Activated CD8-positive, alpha-beta memory T cell treated with anti-CD3 and anti-CD28 coated beads for 48 hours (primary cell): ENCODE data around the gene FAF1.

ENCODE experiments used
- DNase-seq, 3 experiments: peaks; one replicate each; pipeline ENCODE4 v3.0.0-alpha.2; 2020; ENCODE audit warnings: low read depth in 2 of 3, low spot score in 2 of 3

Gene FAF1

DNA sequence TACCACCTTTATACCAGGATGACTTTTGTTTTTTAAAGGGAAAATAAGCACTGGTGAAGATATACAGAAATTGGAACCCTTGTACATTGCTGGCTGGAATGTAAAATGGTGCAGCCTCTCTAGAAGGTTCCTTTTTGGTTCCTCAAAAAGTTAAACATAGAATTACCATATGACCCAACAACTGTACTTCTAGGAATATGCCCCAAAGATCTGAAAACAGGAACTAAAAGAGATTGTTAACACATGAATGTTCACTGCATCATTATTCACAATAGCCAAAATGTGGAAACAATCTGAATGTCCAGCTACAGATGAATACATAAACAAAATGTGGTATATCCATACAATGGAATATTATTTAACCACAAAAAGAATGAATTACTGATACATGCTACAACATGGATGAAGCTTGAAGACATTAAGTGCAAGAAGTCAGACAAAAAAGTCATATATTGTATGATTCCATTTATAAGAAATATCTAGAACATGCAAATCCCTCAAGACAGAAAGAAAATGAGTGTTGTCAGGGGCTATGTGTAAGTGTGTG lies 452.0 kb downstream of the FAF1 start:
- DNase-seq: no peak

DNA sequence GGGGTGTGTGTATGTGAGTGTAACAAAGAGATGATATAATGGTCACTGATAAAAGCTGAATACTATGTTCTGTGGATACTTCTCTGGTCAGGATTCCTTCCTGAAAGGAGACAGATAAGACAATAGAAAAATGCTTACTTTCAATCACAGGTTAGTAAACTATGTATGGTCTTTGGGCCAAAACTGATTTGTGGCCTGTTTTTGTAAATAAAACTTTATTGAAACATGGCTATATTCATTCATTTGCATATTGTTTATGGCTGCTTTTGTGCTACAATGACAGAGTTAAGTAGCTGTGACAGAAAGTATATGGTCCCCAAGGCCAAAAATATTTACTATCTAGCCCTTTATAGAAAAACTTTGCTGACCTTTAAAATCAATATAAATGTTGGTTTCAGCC lies 454.6 kb downstream of the FAF1 start:
- DNase-seq: no peak

DNA sequence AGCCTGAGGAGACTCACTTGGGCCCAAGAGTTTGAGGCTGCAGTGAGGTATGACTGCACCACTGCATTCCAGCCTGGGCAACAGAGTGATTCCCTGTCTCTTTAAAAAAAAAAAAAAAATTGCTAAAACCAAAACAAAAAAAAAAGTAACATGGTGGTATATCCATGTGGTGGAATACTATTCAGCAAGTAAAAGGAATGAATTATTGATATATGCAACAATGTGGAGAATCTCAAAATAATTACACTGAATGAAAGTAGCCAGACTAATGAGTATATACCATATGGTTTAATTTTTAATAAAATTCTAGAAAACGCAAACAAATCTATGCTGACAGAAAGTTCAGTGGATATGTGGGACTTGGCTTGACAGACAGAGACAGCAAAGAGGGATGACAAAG lies 456.6 kb downstream of the FAF1 start:
- no peak for DNase-seq

DNA sequence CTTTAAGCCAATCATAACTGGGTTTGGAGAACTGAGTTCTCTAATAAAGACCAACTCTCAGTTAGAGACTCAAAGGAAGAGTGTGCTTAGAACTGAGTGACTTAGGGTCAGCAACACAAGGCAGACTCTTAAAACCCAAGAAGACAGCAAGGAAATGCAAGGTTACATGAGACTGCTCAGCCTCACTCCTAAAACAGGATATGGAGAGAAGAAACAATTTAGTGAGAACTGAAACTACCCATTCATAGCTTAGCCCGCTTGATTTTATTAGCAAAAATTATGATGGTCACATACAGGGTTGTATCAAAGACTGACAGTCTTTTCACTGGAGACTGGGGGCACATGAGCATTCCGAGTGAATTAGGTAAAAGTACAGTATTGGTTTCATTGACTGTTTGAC lies 457.9 kb downstream of the FAF1 start:
- no peak for DNase-seq

DNA sequence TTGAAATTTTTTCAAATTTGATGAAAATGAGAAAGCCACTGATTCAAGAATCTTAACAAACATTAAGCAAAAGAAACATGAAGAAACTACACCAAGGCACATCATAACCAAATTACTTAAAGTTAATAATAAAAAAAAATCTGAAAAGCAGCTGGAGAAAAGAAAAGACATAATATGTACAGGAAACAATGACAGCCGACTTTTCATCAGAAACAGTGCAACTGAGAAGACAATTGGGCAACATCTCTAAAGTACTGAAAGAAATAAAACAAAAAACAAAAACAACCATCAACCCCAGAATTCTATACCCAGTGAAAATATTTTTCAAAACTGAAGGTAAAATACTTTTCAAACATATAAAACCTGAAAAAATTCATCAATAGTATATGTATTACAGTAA lies 463.1 kb downstream of the FAF1 start:
- DNase-seq: no peak

DNA sequence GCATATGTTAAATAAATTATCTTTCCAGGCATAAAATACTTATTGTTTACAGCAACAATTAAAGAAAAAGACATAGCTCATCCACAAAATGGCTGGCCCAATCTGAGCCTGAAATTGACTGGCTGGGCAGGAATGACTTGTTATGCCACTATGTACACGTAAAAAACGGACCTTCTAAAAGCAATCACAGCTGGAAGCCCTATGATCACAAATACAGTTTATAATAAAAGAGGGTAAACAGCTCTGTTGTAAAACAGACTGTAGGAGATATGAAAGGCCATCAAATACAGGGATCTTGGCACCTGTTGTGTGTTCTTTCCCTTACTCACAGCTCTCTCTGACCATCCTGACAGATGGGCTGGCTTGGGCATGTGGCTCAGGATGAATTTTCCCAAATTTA lies 466.4 kb downstream of the FAF1 start:
- no peak for DNase-seq

DNA sequence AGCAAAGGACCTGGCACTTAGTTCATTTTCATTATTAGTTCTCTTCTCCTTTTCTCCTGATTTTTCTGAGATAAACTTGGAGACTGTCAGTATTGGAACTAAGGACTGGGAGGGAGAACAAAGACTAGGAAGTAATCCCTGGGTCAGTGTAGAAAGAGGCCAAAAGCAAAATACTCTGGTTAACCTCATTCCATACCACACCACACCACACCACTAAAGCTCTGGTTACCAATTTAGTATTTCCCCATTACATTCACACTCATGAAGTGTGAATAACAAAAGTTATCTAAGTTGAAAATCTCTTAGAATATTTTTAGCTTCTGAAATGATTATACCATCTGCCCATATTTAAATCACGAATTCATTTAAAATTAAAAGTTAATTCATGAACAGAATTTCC lies 467.9 kb downstream of the FAF1 start:
- no peak for DNase-seq

DNA sequence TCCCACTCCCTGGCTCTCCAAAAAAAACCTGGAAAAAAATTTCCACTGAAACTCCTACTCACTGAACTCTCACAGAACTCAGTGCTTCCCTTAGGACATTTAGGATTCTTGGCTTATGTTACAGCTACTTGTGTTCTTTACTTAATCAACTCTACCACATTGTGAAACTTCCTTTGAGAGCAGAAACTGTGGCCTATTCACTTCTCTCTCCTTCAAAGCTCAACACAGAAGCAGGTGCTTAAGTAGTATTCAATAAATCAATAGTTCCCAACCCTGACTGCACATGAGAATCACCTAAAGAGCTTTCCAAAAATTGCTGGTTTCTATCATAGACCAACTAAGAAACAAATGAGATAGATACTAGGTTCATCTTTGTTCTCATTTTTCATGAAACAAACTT lies 468.9 kb downstream of the FAF1 start:
- DNase-seq: no peak

DNA sequence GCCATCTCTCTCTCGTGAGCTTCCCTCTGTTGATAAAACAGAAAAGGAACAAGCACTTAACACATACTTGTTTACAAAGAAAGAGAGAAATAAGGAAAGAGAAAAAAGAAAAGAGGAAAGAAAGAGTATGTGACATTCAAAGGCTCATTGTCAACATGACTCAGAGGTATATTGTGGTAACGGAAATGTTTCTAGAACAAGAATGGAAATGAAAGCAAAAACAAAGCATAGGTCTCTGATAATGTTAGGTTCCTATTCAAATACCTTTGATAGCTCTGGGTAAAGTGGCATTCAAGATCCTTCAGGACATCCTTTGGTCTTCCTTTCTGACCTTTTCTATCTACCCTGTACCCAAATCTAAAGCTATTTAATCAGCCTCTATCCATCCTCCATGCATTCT lies 469.4 kb downstream of the FAF1 start:
- no peak for DNase-seq

DNA sequence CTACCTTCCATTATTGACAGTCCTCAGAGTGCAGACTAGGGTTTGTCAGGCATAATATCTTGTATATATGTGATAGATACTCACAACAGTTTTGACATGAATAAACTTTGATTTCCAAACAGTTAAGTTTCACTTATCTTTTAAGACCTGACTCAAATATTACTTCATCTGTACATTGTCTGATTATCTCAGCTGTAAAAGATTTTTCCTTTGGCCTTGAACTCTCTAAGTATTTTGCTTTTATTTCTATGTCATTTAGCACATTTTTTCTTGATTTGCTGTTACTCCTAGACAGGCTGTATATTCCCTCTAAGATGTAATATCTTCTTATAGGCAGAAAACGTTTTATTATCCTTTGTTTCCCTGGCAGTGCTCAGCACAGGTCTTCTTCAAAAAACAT lies 471.2 kb downstream of the FAF1 start:
- no peak for DNase-seq

DNA sequence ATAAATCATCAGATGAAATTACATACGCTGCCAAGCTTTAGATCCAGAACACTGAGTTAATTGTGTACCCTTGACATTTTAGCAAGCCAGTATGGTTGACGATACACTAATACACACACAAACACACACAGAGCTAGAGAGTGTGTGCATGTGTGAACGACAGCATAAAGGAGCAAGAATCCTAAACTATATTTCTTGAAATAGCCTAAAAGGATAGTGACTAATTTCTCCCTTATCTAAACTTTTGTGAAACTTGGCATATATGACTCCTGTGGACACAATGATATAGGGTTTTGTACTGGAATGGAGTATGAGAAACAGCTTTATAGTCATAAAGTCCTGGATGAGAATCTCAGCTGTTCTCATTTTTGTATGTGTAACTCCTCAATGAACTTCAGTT lies 471.7 kb downstream of the FAF1 start:
- no peak for DNase-seq

DNA sequence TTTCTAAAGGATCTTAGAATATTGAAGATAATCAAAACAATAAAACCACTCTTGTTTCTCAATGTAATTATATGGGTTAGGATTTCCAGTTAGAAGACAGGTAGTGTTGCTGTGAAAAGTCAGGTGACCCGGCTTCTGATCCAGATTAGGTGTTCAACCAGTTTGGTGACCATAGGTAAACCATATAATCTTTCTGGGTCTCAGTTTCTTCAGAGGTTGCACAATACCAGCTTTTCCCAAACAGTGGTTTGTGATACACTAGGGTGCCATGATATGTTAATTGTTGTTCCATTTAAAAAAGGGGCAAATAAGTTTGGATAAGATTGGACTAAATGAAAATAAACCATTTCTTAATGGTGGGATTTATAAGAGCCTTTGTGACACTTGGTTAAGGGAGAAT lies 472.3 kb downstream of the FAF1 start:
- DNase-seq: no peak

DNA sequence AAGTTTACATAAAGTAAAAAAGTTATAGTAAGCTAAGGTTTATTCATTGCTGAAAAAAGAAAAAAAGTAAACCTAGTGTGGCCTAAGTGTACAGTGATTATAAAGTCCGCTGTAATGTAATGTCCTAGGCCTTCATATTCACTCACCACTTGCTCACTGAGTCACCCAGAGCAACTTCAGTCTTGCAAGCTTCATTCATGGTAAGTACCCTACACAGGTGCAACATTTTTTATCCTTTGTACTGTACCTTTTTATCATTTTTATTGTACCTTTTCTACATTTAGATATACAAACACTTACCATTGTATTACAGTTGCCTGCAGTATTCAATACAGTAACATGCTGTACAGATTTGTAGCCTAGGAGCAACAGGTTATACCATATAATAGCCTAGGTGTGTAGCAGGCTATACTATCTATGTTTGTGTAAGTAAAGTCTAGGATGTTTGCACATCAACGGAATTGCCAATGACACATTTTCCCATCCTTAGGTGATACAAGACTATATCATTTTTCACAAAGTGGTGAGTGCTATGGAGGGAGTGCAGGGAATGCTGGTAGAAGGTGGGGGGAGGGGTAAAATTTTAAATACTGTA lies 478.8 kb downstream of the FAF1 start:
- no peak for DNase-seq

DNA sequence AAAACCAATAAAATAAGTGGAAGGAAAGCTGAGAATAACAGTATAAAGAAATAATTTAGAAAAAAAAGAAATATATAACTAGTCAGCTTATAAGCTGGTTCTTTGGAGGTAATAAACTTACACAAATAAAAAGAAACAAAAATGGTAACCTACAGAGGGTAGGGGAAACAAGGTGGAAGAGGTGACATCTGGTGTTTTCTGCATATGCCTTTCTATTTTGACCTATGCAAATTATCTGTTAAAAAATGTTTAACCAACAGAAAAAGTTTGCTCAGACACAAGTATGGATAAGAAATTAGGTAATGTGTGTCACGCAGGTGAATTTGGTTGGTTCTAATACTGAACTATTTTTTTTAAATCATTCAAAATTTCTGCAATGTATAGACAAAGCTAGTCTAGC lies 483.3 kb downstream of the FAF1 start:
- DNase-seq: no peak

DNA sequence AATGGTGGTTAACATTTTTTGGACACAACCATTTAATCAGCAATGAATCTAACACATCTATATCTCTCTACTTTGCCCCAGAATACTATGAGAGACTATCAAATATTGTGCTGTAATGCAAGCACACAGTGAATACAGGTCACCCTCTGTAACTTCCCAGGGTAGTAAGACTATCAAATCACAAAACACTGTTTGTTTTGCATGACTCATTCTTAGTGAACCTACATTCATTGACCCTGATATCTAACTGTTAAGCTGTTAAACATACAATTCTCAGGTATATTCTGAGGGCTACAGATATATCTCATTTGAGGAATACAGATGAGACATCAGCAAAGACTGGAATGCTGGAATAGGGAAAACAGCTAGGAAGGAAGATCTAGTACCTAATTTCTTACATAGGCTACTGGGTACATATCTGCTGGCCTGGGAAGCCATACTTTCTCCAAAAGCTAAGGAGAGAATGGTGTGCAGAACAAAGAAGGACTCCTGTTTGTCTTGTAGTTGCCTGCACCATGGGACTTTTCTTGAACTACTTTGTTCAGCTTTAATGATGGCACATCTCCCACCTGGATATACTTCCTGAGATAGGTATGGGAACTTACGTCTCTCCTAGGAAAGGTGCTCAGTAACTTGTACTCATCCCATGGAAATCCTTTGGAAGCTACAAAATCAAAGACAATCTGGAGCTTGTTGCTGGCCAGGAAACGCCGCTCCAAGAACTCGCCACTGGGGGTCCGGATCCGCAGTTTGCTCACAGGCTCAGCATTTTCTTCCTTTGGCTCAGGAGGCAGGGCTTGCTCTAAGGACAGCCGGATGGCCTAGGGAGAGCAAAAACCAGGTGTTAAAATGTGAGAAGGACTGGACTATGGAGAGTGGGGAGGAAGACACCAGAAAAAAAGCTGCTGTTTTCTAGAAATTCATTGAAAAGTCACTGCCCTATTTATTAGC lies 484.9 kb downstream of the FAF1 start:
- DNase-seq: no peak

DNA sequence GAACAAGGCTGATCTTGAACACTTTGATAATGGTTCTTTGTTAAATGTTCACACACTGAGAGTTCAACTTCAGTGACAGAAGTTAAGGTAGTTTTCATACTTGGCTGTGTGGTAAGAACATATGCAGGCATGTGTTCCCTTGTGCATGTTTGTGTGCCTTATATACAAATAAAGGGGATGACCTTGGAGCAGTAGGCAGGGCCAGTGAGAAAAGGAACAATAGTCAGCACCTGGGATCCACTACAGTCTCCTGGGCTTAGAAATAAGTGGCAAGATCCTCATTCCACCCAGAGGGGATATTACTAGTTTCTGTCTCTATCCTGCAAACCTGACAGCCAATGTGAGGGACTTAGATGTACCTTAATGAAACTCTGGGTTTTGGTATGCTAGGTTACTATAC lies 486.6 kb downstream of the FAF1 start:
- DNase-seq: no peak

DNA sequence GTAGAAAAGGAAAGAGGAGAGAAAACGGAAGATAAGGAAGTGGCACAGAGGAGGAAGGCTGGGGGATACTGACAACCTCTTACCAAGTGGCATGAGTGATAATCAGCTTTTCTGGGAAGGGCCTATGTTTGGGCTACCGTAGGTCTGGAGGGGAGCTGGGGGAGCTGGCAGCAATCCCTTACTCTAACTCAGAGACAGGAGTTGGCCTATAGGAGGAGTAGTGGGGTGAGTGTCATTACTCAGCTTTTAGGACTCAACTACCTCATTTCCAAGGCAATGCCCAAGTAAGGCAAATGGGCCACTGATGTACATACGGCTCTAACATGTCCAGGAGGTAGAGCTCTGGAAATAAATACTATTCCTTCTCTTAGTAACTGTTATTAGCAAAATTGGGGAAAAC lies 488.1 kb downstream of the FAF1 start:
- DNase-seq: no peak

DNA sequence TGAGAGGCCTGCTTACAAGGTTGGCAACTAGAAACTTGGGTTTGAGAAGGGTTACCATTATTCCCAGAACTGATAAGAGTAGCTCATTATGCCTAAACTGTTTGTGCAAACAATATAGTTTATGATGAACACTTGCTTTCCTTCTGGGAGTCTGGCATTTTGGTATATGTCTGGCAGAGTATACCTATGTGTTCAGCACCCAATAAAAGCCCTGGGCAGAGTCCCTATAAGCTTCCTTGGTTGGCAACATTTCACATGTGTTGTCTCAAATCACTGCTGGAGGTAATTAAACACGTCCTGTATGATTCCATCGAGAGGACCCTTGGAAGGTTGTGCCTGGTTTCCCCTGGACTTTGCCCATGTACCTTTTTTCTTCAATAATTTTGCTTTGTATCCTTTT lies 497.1 kb downstream of the FAF1 start:
- DNase-seq: no peak

DNA sequence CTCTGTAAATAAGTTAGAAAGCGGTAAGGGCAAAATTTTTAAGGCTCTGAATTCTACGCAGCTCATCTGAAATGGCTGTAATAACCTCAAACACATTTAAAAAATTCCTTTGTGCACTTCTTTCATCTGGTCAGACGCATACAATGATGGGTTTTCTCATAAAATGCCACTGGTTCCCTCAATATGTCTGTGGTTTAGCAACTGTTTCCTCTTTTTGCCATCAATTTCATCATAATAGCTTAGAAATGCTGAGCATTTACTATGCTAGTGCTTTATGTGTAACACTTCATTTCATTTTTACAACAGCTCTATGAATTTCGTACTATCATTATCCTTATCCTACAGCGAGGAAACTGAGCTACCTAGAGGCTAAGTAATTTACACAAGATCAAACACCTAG lies 501.6 kb downstream of the FAF1 start:
- no peak for DNase-seq

DNA sequence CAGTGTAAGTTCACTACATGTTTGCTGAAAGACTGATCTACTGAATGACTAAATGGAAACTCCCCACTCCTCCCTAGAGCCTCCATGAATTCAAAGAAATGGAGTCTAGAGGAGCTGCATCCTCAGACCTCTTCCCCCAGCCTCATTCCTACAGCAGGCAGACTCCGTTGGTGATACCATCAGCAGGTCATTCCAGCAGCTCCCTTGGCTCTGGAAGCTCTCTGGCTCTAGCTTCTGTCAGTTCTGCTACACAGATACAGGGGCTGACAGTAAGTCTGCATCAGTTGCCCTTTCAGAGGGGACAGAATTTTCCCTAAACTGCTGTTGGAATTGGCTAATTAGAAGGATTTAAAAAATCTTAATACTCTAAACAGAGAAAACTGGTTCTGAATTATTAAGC lies 505.2 kb downstream of the FAF1 start:
- DNase-seq: no peak

DNA sequence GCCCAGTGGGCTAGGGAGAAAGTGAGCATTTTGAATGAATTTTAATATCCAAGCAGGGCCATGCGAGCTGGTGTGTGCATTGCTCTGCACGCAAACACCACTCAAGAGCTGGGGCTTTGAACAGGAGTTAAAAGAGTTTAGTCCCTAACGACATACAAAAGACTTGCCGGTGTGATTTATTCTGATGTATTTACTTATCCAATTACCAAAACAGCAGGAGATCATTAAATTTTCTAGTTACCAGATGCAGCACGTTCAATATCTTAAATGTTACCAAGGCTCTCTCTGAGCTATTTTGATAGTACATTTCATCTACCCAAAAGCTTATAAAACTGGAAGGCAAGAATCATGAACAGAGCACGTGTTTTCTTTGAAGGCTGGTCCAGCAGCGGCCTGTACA lies 506.8 kb downstream of the FAF1 start:
- no peak for DNase-seq

DNA sequence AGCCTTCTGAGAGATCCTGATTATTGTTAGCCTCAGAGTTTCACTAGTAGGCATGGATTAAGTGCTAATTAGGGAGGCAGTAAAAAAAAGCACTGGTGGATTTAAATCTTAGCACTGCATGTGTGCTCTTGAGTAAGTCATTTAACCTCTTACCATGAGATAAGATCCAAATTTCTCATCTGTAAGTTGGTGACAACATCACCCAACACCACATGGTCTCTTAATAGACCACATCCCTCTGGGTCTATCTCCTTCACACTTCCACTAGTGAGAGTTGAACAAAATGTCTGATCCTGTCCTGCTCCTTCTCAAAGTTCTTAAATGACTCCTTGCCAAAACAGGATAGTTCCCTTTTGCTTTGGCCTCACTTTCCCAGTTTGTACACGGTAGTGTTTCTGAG lies 507.4 kb downstream of the FAF1 start:
- DNase-seq: no peak
